ENCODE data around the gene MUCL3.
"Not testable (repeated sequence)": the region's sequence is repeated elsewhere in the genome, so short reads cannot be mapped to it uniquely, and the experiment has no call there.

Gene MUCL3

GRCh38 chr6:30913721-30914075 is 27.1 kb upstream of the MUCL3 start:
- DNase-seq (ENCODE audit: low read depth): no peak

GRCh38 chr6:30914076-30914853 is 26.5 kb upstream of the MUCL3 start, which contains the start of gene VARS2:
Gene VARS2, plus strand, starts transcription at chr6:30914238. Its CDS starts 599 bp downstream, at chr6:30914837.
- DNase-seq (ENCODE audit: low read depth): peak; percentile 74

GRCh38 chr6:30914854-30915590 is 25.8 kb upstream of the MUCL3 start:
- no peak for DNase-seq (ENCODE audit: low read depth)

- no peak for DNase-seq (ENCODE audit: low read depth)
Observed at GRCh38 chr6:30915591-30915946, 25.2 kb upstream of the MUCL3 start.

GRCh38 chr6:30917041-30917440 is 23.7 kb upstream of the MUCL3 start:
- DNase-seq (ENCODE audit: low read depth): no peak

GRCh38 chr6:30917487-30917886 is 23.3 kb upstream of the MUCL3 start:
- DNase-seq (ENCODE audit: low read depth): no peak

- DNase-seq (ENCODE audit: low read depth): no peak
Observed at GRCh38 chr6:30918670-30919069, 22.1 kb upstream of the MUCL3 start.

GRCh38 chr6:30922447-30922852 is 18.3 kb upstream of the MUCL3 start:
- no peak for DNase-seq (ENCODE audit: low read depth)

- not testable (repeated sequence) for DNase-seq (ENCODE audit: low read depth)
Observed at GRCh38 chr6:30924040-30924627, 16.6 kb upstream of the MUCL3 start.

- no peak for DNase-seq (ENCODE audit: low read depth)
Observed at GRCh38 chr6:30926644-30927043, 14.1 kb upstream of the MUCL3 start.

GRCh38 chr6:30927080-30927479 is 13.7 kb upstream of the MUCL3 start:
- DNase-seq (ENCODE audit: low read depth): not testable (repeated sequence)

GRCh38 chr6:30928677-30929076 is 12.1 kb upstream of the MUCL3 start:
- no peak for DNase-seq (ENCODE audit: low read depth)

- DNase-seq (ENCODE audit: low read depth): no peak
Observed at GRCh38 chr6:30930506-30930905, 10.3 kb upstream of the MUCL3 start.

GRCh38 chr6:30931272-30931671 is 9.5 kb upstream of the MUCL3 start:
- DNase-seq (ENCODE audit: low read depth): no peak

- DNase-seq (ENCODE audit: low read depth): no peak
Observed at GRCh38 chr6:30931969-30932645, 8.7 kb upstream of the MUCL3 start, which contains the start of gene SFTA2. Gene SFTA2, minus strand, starts transcription at chr6:30932170. Its CDS starts 74 bp downstream, at chr6:30932096.

- DNase-seq (ENCODE audit: low read depth): no peak
Observed at GRCh38 chr6:30932665-30933365, 8.0 kb upstream of the MUCL3 start.

GRCh38 chr6:30935018-30935417 is 5.8 kb upstream of the MUCL3 start:
- DNase-seq (ENCODE audit: low read depth): no peak

GRCh38 chr6:30937265-30937664 is 3.5 kb upstream of the MUCL3 start:
- no peak for DNase-seq (ENCODE audit: low read depth)

GRCh38 chr6:30938730-30939129 is 2.0 kb upstream of the MUCL3 start:
- DNase-seq (ENCODE audit: low read depth): no peak

GRCh38 chr6:30939473-30939872 is 1.3 kb upstream of the MUCL3 start:
- DNase-seq (ENCODE audit: low read depth): no peak

- no peak for DNase-seq (ENCODE audit: low read depth)
Observed at GRCh38 chr6:30942338-30943060, 1.7 kb downstream of the MUCL3 start.
